Stimulated activated naive B cell treated with anti-CD40 and anti-IgM and Interleukin-4, amounts not matched to agents 10 μg/mL and 1 μg/mL and 100 μg/mL, for 72 hours (primary cell): ENCODE results near the gene FSTL4.

Experiments used
- ATAC-seq, 2 donors: fragments of 150-1000 bp; cut with Tn5 transposase; replicated peaks; 2 replicates each; pipeline ENCODE4 v1.10.0; 2021; ENCODE audit warnings: moderate library complexity in 1 of 2
- DNase-seq: peaks from one replicate; pipeline ENCODE4 v3.0.0; 2021
- H3K27ac Mint-ChIP-seq: one replicate; pipeline ENCODE4 v1.8.0; 2022; ENCODE audit warnings: mild to moderate bottlenecking, mixed read lengths
- H3K27me3 Mint-ChIP-seq, 2 donors: one replicate each; pipeline ENCODE4 v1.8.0; 2022; ENCODE audit warnings: mixed read lengths in 2 of 2
- H3K36me3 Mint-ChIP-seq, 2 donors: one replicate each; pipeline ENCODE4 v1.8.0; 2022; ENCODE audit warnings: mixed read lengths in 2 of 2, mild to moderate bottlenecking in 1 of 2
- H3K4me1 Mint-ChIP-seq, 2 donors: one replicate each; pipeline ENCODE4 v1.8.0; 2022; ENCODE audit warnings: mixed read lengths in 2 of 2, mild to moderate bottlenecking in 1 of 2
- H3K4me3 Mint-ChIP-seq, 2 donors: one replicate each; pipeline ENCODE4 v1.8.0; 2022; ENCODE audit warnings: mild to moderate bottlenecking in 2 of 2, mixed read lengths in 2 of 2, moderate library complexity in 1 of 2
- H3K9me3 Mint-ChIP-seq, 2 donors: one replicate each; pipeline ENCODE4 v1.8.0; 2022; ENCODE audit warnings: mixed read lengths in 2 of 2, mild to moderate bottlenecking in 1 of 2

The FSTL4 gene

GRCh38 chr5:133234911-133235310 is 377.4 kb downstream of the FSTL4 start:
- Mint-ChIP-seq H3K4me3 (no peak overlapping the region), H3K36me3 (peaks cover 0 to 3% of the 10 kb centered on the region in 2 donors), H3K9me3 (peaks cover 0 to under 1% of the 10 kb centered on the region in 2 donors), H3K4me1 (peaks cover 5 to 10% of the 10 kb centered on the region in 2 donors), H3K27ac (no peak overlapping the region), H3K27me3 (peaks cover 0 to 6% of the 10 kb centered on the region in 2 donors)
- no peak for DNase-seq
- no peak for ATAC-seq

DNA sequence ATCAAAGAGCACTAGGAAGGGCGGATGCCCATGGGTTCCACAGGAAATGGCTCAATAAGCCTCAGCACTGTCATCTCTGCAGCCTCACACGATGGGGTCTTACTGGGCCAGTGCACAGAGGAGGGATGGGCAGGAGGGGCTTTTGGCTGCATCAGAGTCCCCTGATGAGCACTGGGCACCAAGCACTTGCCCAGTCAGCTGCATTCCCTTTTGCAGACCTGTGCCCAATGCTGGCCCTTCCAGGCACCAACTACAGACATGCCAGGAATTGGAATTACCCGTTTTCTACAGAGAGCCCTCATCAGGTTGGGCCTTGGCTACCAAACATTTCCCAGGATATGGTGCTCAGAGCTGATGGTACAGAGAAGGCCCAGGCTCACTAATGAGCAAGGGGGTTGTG is 378.1 kb downstream of the FSTL4 start:
- DNase-seq (no peak), ATAC-seq (no peak)
- Mint-ChIP-seq H3K4me3 (no peak overlapping the region), H3K27me3 (peaks cover 0 to 6% of the 10 kb centered on the region in 2 donors), H3K36me3 (peaks cover 0 to 3% of the 10 kb centered on the region in 2 donors), H3K4me1 (peaks cover 5 to 10% of the 10 kb centered on the region in 2 donors), H3K9me3 (no peaks in the 10 kb centered on the region), H3K27ac (no peak overlapping the region)

DNA sequence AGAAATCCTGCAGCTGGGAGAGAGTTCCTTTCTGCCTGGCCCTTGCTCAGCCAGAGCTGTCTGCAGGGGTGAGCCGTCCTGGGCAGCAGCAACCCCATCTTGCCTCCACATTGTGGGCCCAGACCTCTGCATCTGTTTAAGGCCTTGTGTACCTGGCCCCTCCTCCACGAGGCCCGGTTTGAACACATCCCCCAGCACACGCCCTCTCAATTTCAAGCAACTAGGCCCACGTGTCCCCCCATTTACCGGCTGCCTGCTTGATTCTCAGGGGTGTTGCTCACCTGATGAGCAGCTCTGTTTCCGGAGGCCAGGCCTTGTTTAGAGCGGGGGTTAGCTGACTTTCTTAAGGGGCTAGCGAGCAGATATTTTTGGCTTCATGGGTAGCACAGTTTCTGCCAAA is 378.7 kb downstream of the FSTL4 start:
- no peak overlapping the region for H3K27ac Mint-ChIP-seq
- no peak for ATAC-seq

DNA sequence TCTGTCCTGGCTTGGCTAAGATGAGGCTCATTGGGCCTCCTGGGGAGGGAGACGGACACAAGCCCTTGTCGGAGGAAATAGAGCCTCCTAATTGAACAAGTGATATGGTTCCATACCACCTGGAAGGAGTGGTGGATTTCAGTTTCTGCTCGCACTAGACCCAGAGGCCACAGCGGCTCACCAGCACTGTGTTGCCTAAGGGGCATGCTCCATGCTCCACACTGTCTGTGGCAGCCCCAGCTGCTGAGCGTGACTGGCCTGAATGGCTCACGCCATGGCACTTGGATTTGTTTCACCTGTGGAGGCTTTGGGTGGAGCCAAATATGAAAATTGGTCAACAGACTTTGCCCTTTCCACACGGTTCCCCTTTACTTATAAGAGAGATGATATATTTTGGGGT is 379.4 kb downstream of the FSTL4 start:
- no peak overlapping the region for H3K4me3 Mint-ChIP-seq
- no peaks in the 10 kb centered on the region for H3K27me3 Mint-ChIP-seq
- peak overlapping the region; percentile 2 for H3K27ac Mint-ChIP-seq
- ATAC-seq (no peak), DNase-seq (no peak)
- H3K4me1 Mint-ChIP-seq, result peaks cover 5 to 10% of the 10 kb centered on the region in 2 donors
- peaks cover 0 to 3% of the 10 kb centered on the region in 2 donors for H3K36me3 Mint-ChIP-seq
- no peaks in the 10 kb centered on the region for H3K9me3 Mint-ChIP-seq

More for the DNA sequence above, 378.7 kb downstream of the FSTL4 start:
- H3K4me3 Mint-ChIP-seq, result no peak overlapping the region
- H3K27me3 Mint-ChIP-seq, result peaks cover 0 to 6% of the 10 kb centered on the region in 2 donors
- H3K36me3 Mint-ChIP-seq, result peaks cover 0 to 3% of the 10 kb centered on the region in 2 donors
- DNase-seq, result no peak
- H3K9me3 Mint-ChIP-seq, result no peaks in the 10 kb centered on the region
- H3K4me1 Mint-ChIP-seq, result peaks cover 5 to 10% of the 10 kb centered on the region in 2 donors

- DNase-seq (no peak), ATAC-seq (peak in 1 of 2 donors; percentile 16)
- Mint-ChIP-seq H3K36me3 (peaks cover 0 to 3% of the 10 kb centered on the region in 2 donors), H3K4me1 (peaks cover 5 to 10% of the 10 kb centered on the region in 2 donors), H3K4me3 (no peak overlapping the region), H3K9me3 (no peaks in the 10 kb centered on the region), H3K27me3 (no peaks in the 10 kb centered on the region), H3K27ac (no peak overlapping the region)
Measured at GRCh38 chr5:133232435-133232834, 379.9 kb downstream of the FSTL4 start.

- no peak for DNase-seq
Measured at GRCh38 chr5:133232011-133232410, 380.3 kb downstream of the FSTL4 start.

DNA sequence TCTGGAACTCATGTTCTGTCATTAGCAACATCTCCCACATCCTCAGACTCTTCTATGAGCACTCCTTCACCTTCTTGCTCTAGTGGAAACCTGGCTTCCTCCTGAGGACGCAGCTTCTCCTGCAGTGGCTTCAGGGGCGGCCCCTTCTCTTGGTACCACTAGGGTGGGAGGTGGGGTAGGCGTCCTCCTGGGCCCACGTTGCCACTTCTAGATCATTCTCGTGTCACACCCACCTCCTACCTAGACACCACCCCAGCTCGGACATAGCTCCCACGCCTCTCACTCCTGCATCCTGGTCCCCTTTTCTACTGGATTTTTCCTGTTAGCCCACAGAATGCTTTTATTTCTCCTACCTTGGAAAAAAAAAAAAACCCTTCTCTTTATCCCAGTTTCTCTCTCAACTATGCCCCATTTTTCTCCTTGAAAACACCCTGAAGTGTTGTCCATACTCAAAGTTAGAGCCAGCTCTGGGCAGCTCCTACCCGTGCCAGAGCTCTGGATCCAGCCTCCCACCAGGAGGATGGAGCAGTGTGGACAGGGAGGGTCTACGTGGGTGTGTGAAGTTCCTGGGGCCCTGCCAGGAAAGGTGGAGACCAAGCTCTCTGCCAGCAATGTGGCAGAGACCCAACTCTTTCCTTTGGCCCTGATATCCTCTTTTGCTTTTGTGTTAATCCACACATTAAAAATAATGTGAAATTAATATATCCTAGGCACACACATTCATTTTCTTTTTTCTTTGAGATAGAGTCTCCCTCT is 381.3 kb downstream of the FSTL4 start:
- DNase-seq, result no peak
- no peaks in the 10 kb centered on the region for H3K27me3 Mint-ChIP-seq
- no peak overlapping the region for H3K4me3 Mint-ChIP-seq
- ATAC-seq, result no peak
- H3K36me3 Mint-ChIP-seq, result peaks cover 0 to 3% of the 10 kb centered on the region in 2 donors
- peaks cover 7 to 10% of the 10 kb centered on the region in 2 donors for H3K4me1 Mint-ChIP-seq
- H3K27ac Mint-ChIP-seq, result no peak overlapping the region
- H3K9me3 Mint-ChIP-seq, result no peaks in the 10 kb centered on the region

More at GRCh38 chr5:133232011-133232410, 380.3 kb downstream of the FSTL4 start:
- H3K36me3 Mint-ChIP-seq, result peaks cover 0 to 3% of the 10 kb centered on the region in 2 donors
- no peak overlapping the region for H3K27ac Mint-ChIP-seq
- no peak overlapping the region for H3K4me3 Mint-ChIP-seq
- H3K27me3 Mint-ChIP-seq, result no peaks in the 10 kb centered on the region
- H3K9me3 Mint-ChIP-seq, result no peaks in the 10 kb centered on the region
- ATAC-seq, result peak; percentile 65 to 83
- H3K4me1 Mint-ChIP-seq, result peaks cover 5 to 10% of the 10 kb centered on the region in 2 donors

GRCh38 chr5:133229931-133230664 is 382.2 kb downstream of the FSTL4 start:
- Mint-ChIP-seq H3K9me3 (no peaks in the 10 kb centered on the region), H3K4me1 (peaks cover 7 to 10% of the 10 kb centered on the region in 2 donors), H3K36me3 (peaks cover 0 to 3% of the 10 kb centered on the region in 2 donors), H3K4me3 (no peak overlapping the region), H3K27ac (no peak overlapping the region), H3K27me3 (no peaks in the 10 kb centered on the region)
- DNase-seq (no peak), ATAC-seq (peak in 1 of 2 donors; percentile 42)

DNA sequence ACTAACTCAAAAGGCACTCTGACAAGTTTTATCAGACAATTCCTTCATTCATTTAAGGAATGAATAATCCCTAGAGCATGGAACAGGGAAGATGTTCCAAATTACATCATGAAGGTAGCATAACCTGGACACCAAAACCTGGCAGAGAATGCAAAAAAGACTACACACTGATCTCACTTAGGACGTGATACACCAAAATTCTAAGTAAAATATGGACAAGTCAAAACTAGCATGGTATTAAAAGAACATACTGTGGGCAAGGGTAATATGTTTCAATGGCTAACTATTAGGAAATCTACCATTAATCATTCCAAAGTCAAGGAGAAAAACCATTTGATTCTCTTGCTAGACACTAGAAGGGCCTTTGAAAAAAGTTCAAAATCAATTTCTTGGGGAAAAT is 384.0 kb downstream of the FSTL4 start:
- no peak for ATAC-seq
- no peak overlapping the region for H3K27ac Mint-ChIP-seq
- no peak for DNase-seq

GRCh38 chr5:133227897-133228296 is 384.4 kb downstream of the FSTL4 start:
- no peaks in the 10 kb centered on the region for H3K9me3 Mint-ChIP-seq
- H3K27me3 Mint-ChIP-seq, result no peaks in the 10 kb centered on the region
- no peaks in the 10 kb centered on the region for H3K36me3 Mint-ChIP-seq
- no peak for DNase-seq
- H3K4me1 Mint-ChIP-seq, result peaks cover 7 to 10% of the 10 kb centered on the region in 2 donors
- no peak overlapping the region for H3K4me3 Mint-ChIP-seq
- H3K27ac Mint-ChIP-seq, result no peak overlapping the region
- ATAC-seq, result no peak

More for the DNA sequence above, 384.0 kb downstream of the FSTL4 start:
- Mint-ChIP-seq H3K27me3 (no peaks in the 10 kb centered on the region), H3K4me3 (no peak overlapping the region), H3K4me1 (peaks cover 7 to 10% of the 10 kb centered on the region in 2 donors), H3K36me3 (peaks cover 0 to 3% of the 10 kb centered on the region in 2 donors), H3K9me3 (no peaks in the 10 kb centered on the region)

DNA sequence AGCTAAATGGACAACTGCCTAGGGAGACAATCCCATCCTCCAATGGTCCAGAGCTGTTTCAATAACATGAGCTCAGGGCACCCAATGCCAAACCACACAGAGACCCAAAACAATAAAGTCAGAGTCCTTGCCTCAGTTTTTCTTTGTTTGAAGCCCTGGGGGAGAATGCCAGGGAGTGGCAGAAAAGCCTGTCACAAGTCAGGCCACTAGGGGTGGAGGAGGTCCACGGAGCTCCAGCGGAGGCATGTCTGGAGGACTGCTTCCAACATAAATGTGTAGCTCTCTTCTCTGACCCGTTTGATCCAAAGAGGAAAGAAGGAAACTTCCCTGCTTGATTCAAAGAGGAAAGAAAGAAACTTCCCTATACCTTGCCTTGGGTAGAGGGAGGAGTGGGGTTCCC is 385.3 kb downstream of the FSTL4 start:
- no peak for ATAC-seq
- Mint-ChIP-seq H3K4me3 (no peak overlapping the region), H3K4me1 (peaks cover 5% of the 10 kb centered on the region in 2 donors), H3K36me3 (no peaks in the 10 kb centered on the region), H3K9me3 (no peaks in the 10 kb centered on the region), H3K27me3 (no peaks in the 10 kb centered on the region), H3K27ac (no peak overlapping the region)
- DNase-seq, result no peak

DNA sequence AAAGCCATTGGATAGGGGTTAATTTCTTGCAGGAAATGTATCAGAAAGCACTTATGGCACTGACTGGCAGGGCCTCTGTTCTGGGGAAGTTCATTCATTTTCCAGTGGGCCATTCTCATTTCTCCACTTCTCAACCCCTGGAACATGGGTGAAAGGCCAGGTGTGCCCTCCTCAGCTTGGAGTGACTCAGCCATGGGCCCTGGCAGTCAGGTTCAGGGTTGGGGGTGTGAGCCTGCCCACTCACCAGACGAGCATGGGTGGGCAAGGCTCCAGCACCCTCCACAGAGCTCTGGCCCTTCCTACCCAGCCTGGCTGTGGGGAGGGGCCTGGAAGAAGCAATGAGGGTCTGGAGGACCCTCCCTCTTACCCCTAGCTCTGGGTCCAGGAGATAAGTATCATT is 386.2 kb downstream of the FSTL4 start:
- Mint-ChIP-seq H3K27ac (no peak overlapping the region), H3K4me1 (peaks cover 0 to 2% of the 10 kb centered on the region in 2 donors), H3K9me3 (no peaks in the 10 kb centered on the region), H3K36me3 (no peaks in the 10 kb centered on the region), H3K4me3 (no peak overlapping the region), H3K27me3 (no peaks in the 10 kb centered on the region)
- no peak for ATAC-seq
- DNase-seq, result no peak

GRCh38 chr5:133225671-133226152 is 386.6 kb downstream of the FSTL4 start:
- no peaks in the 10 kb centered on the region for H3K36me3 Mint-ChIP-seq
- DNase-seq (no peak), ATAC-seq (no peak)
- H3K27ac Mint-ChIP-seq, result no peak overlapping the region
- no peak overlapping the region for H3K4me3 Mint-ChIP-seq
- no peaks in the 10 kb centered on the region for H3K9me3 Mint-ChIP-seq
- H3K4me1 Mint-ChIP-seq, result peaks cover 0 to 2% of the 10 kb centered on the region in 2 donors
- H3K27me3 Mint-ChIP-seq, result no peaks in the 10 kb centered on the region

DNA sequence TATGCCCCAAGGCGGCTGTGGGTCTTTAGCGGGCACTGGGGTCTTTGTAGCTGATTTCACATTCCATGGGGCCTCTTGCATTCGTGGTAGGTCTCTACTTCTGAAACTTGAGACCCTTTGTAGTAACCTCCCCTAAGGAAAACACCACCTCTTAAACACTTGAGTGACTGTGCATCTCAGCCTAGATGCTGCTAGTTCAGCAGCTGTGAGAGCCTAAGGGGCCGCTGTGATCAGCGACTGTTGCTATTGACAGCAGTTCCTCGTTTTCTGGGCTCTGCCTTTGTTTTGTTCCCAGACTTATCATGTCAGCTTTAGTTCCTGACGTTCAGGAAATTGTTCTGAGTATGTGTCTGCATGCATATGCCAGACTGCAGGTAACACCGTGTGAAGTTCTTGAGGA is 389.4 kb downstream of the FSTL4 start:
- peaks cover 0 to 2% of the 10 kb centered on the region in 2 donors for H3K4me1 Mint-ChIP-seq
- H3K4me3 Mint-ChIP-seq, result no peak overlapping the region
- DNase-seq, result no peak
- no peaks in the 10 kb centered on the region for H3K9me3 Mint-ChIP-seq
- H3K27ac Mint-ChIP-seq, result peak overlapping the region; percentile 57
- no peaks in the 10 kb centered on the region for H3K27me3 Mint-ChIP-seq
- peak in 1 of 2 donors; percentile 18 for ATAC-seq
- peaks cover 0 to 8% of the 10 kb centered on the region in 2 donors for H3K36me3 Mint-ChIP-seq
